Thymus (tissue), 11 donors: ENCODE data around the gene ETV1. TPM values are rescaled to one million over a fixed set of nuclear protein-coding genes. Genes with fewer than 3 reads are reported as not detected.

Source experiments
- DNase-seq, 9 donors: peaks; one replicate each; pipeline ENCODE4 v3.0.0-alpha.2; 2013; ENCODE audit warnings: low spot score in 9 of 9, low read depth in 6 of 9, missing footprints in 1 of 9
- H3K27ac ChIP-seq, 2 donors: one replicate each; pipeline ENCODE4 v1.5.1; 2013; ENCODE audit warnings: control low read depth in 1 of 2, low read depth in 1 of 2, low read length in 1 of 2, mild to moderate bottlenecking in 1 of 2, moderate library complexity in 1 of 2
- H3K27me3 ChIP-seq, 2 donors: one replicate each; pipeline ENCODE4 v1.5.1; 2013; ENCODE audit warnings: low read length in 1 of 2; ENCODE audit not compliant: control insufficient read depth in 2 of 2, insufficient read depth in 1 of 2
- H3K36me3 ChIP-seq, 2 donors: one replicate each; pipeline ENCODE4 v1.5.1; 2013; ENCODE audit warnings: low read length in 1 of 2, mild to moderate bottlenecking in 1 of 2, moderate library complexity in 1 of 2; ENCODE audit not compliant: control insufficient read depth in 2 of 2, insufficient read depth in 2 of 2
- H3K4me1 ChIP-seq, 2 donors: one replicate each; pipeline ENCODE4 v1.5.1; 2013; ENCODE audit warnings: low read length in 2 of 2; ENCODE audit not compliant: control insufficient read depth in 2 of 2, insufficient read depth in 2 of 2
- H3K4me3 ChIP-seq, 2 donors: one replicate each; pipeline ENCODE4 v1.5.1; 2013; ENCODE audit warnings: low read length in 2 of 2, control low read depth in 1 of 2, mild to moderate bottlenecking in 1 of 2
- H3K9me3 ChIP-seq, 2 donors: one replicate each; pipeline ENCODE4 v1.5.1; 2013; ENCODE audit warnings: low read length in 1 of 2, mild to moderate bottlenecking in 1 of 2; ENCODE audit not compliant: control insufficient read depth in 2 of 2, insufficient read depth in 1 of 2
- WGBS: extraction: QIAGEN DNeasy Blood & Tissue Kit; methylation state at CpG from one replicate; pipeline ENCODE4 v1.1.7; 2013; 5-methylcytosine and 5-hydroxymethylcytosine counted together
- polyA plus RNA-seq: library from polyadenylated mRNA; stranded (reverse); fragments of 200-250 nt; gene quantifications from one replicate; pipeline ENCODE4 v1.2.3, GENCODE V29; 2013
- total RNA-seq: library from RNA; stranded (reverse); fragments of 120-200 nt; gene quantifications from one replicate; pipeline ENCODE4 v1.2.4, GENCODE V29; 2013
- donor health status: healthy.

The ETV1 gene
- total and polyA plus RNA-seq, 2 donors, result 3.5 to 12.5 TPM

DNA sequence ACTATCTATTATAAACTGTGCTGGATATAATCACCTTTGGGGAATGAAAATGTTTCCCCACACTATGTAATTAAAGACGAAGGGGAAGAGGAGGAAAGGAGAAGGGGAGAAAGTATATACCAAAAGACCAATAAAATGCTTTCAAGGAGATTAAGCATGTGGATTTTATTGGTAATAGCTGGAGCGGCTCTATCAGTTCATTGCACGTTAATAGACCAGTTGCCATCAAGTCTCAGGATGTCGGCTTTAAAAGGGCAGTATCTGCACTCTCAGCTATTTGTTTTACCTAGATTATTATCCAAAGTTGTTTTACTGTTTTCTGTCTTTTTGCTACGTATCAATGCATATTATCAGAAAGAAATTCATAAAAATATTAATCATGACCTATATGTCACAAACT, 9.0 kb downstream of the ETV1 start:
- H3K9me3 ChIP-seq, result no peaks in the 10 kb centered on the region
- 93% methylated on average over 5 of the region's 5 CpGs for WGBS
- no peaks in the 10 kb centered on the region for H3K4me1 ChIP-seq
- no peak overlapping the region for H3K4me3 ChIP-seq
- H3K27me3 ChIP-seq, result no peaks in the 10 kb centered on the region
- H3K27ac ChIP-seq, result peak overlapping the region in 1 of 2 donors; percentile 32
- DNase-seq, result no peak
- H3K36me3 ChIP-seq, result no peaks in the 10 kb centered on the region

DNA sequence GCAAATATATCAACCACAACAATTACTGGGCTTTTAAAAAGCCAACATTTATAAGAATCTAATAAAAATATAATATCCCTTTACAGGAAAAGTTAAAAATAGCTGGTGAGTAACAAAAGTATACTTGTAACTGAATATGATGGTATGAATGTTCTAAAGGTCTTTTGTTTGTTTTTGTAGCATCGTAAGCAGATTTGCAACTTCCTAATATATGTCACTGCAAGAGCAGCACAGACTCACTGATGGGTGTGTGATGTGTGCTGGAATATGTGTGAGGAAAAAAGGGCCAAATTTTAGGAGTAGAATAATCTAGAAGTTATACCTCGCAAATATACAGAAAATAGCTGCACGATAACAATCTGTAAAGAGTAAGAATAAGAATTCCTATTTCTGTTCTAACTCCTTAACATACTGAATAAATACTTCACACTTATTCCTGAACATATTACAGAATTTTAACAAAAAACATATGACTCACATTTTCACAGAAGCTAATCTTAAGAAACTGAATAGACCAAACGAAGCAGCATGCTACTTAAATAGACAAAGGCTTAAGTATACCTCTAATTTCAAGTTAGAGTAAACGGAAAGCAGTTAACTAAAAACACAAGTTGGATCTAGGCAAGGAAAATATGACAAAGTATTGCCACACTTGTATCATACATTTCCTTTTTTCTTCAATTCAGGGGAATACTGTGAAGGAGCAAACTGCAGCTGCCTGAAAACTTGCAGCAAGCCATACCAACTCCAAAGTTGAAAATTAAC, 9.6 kb downstream of the ETV1 start:
- H3K9me3 ChIP-seq, result no peaks in the 10 kb centered on the region
- H3K4me3 ChIP-seq, result no peak overlapping the region
- H3K27ac ChIP-seq, result peak overlapping the region in 1 of 2 donors; percentile 32
- no peaks in the 10 kb centered on the region for H3K4me1 ChIP-seq
- no peaks in the 10 kb centered on the region for H3K36me3 ChIP-seq
- no peak for DNase-seq
- H3K27me3 ChIP-seq, result no peaks in the 10 kb centered on the region
- whole genome bisulfite sequencing, result 90% methylated on average over 5 of the region's 5 CpGs

DNA sequence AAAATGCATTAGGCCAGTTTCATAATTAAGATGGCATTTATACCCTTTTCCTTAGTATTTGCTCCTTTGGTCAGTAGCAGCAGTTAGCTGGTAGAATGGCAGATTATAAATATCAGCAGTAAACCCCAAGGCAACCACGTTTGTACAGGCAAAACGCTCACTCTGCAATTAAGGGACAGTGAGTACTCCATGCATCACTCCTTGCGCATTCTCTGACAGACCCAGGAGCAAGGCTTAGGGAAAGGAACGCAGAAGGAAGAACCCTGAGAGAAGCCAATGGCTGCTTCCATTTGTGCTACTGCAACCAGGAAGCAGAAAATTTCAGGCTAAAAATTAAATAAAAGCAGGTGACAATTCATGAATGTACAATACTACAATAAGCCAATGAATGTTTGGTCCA, 12.9 kb downstream of the ETV1 start:
- Histone ChIP-seq H3K36me3 (no peaks in the 10 kb centered on the region), H3K4me3 (no peak overlapping the region), H3K27me3 (no peaks in the 10 kb centered on the region), H3K27ac (no peak overlapping the region), H3K4me1 (no peaks in the 10 kb centered on the region), H3K9me3 (no peaks in the 10 kb centered on the region)
- DNase-seq, result no peak
- 87% methylated on average over 4 of the region's 4 CpGs for WGBS

DNA sequence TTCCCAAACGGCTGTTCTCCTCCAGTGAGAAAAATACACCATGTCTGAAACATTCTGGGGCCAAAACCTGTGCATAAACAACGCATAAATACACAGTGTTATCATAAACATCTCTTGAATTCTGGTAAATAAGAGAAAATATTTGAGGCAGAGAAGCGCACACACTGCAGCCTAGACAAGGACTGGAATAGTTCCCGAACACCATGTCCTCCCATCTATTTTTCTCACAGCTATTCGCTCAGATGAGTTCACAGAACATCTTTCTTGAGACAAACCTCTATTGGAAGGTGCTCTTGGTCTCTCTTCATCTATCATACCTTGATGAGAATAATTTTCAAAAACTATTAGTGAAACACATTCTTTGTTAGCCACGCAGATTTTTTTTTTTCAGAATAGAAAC, 24.4 kb downstream of the ETV1 start:
- 80% methylated on average over 6 of the region's 6 CpGs for WGBS

DNA sequence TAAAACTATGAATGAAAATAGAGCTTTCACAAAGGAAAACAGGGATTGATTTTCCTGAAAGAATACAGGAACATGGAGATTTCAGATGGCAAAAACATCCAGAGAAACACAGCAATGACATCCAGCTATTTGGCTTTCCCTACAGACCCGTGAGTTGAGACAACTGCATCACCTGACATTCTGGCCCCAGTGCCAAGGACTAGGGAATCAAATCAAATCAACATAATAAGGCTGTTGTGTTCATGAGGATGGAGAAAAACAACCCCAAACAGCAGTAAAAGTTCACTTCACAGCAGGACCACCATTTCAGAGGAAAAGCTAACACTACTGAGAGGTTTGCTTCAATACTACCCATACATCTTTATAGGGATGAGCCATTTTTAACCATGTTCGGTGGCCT, 25.5 kb downstream of the ETV1 start:
- H3K27me3 ChIP-seq, result no peaks in the 10 kb centered on the region
- no peaks in the 10 kb centered on the region for H3K4me1 ChIP-seq
- no peak for DNase-seq
- WGBS, result 90% methylated on average over 2 of the region's 2 CpGs
- no peak overlapping the region for H3K4me3 ChIP-seq
- no peaks in the 10 kb centered on the region for H3K9me3 ChIP-seq
- H3K36me3 ChIP-seq, result no peaks in the 10 kb centered on the region
- no peak overlapping the region for H3K27ac ChIP-seq

More for the DNA sequence above, 24.4 kb downstream of the ETV1 start:
- Histone ChIP-seq H3K36me3 (no peaks in the 10 kb centered on the region), H3K4me1 (no peaks in the 10 kb centered on the region), H3K27me3 (no peaks in the 10 kb centered on the region), H3K27ac (no peak overlapping the region), H3K9me3 (no peaks in the 10 kb centered on the region), H3K4me3 (no peak overlapping the region)
- DNase-seq, result no peak

DNA sequence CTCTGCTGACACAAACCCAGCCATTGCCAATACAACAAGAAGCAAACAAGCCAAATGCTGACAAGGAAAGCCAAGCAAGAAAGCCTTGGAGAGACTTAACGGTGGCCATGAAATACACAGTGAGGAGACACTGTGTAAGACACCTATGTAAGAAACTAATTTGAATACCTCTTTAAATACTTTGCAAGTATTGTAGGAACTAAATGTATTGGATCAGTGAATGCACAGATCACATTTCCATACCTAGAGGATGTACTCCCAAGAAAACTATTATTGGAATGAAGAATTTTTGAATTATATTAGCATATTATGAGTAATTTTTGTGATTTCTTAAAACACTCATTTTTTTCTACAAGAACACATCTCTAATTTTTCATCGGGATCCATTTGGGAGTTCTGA, 34.0 kb downstream of the ETV1 start:
- WGBS, result 95% methylated on average over 2 of the region's 2 CpGs
- Histone ChIP-seq H3K4me3 (no peak overlapping the region), H3K4me1 (no peaks in the 10 kb centered on the region), H3K27me3 (no peaks in the 10 kb centered on the region), H3K27ac (no peak overlapping the region), H3K9me3 (no peaks in the 10 kb centered on the region), H3K36me3 (no peaks in the 10 kb centered on the region)
- no peak for DNase-seq

DNA sequence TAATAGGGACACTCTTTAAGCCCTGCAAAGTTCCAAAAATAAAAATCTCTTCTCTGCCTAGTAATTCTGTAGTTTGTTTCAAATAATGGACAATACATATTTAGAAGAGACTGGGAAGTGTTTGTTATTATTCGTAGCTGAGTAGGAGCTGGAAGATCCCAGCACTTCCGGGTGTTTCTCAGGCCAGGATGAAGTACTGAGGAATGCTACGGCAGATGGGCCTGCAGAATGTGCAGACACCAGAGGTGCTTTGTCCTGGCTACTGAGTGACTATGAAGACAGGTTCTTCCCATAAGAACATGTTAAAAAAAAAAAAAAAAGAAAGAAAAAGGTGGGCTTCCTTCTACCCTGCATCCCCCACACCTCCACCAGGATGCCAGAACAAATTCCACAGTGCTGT, 36.1 kb downstream of the ETV1 start:
- Histone ChIP-seq H3K4me3 (no peak overlapping the region), H3K4me1 (no peaks in the 10 kb centered on the region), H3K9me3 (no peaks in the 10 kb centered on the region), H3K27me3 (no peaks in the 10 kb centered on the region), H3K27ac (no peak overlapping the region), H3K36me3 (no peaks in the 10 kb centered on the region)
- 95% methylated on average over 3 of the region's 3 CpGs for WGBS
- no peak for DNase-seq

DNA sequence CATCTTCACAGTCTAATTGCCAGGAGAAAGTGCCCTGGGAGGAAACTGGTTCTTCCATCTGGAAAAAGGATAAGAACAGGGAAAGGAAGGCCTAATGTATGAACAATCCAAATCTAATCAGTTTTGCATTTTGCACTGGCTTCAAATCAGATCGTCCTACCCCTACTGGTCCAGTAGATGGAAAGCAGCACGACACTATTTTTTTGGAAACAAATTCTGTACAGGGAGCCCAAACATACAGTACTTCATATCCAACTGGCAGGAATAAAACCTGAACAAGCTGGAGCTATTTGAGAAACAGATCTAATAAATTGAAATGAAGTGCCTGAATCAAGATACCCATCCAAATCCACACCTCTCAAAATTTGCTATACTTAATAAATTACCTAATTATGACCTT, 36.5 kb downstream of the ETV1 start:
- no peaks in the 10 kb centered on the region for H3K27me3 ChIP-seq
- no peaks in the 10 kb centered on the region for H3K4me1 ChIP-seq
- H3K4me3 ChIP-seq, result no peak overlapping the region
- no peaks in the 10 kb centered on the region for H3K36me3 ChIP-seq
- 91% methylated on average over 2 of the region's 2 CpGs for WGBS
- no peak for DNase-seq
- no peak overlapping the region for H3K27ac ChIP-seq
- no peaks in the 10 kb centered on the region for H3K9me3 ChIP-seq

DNA sequence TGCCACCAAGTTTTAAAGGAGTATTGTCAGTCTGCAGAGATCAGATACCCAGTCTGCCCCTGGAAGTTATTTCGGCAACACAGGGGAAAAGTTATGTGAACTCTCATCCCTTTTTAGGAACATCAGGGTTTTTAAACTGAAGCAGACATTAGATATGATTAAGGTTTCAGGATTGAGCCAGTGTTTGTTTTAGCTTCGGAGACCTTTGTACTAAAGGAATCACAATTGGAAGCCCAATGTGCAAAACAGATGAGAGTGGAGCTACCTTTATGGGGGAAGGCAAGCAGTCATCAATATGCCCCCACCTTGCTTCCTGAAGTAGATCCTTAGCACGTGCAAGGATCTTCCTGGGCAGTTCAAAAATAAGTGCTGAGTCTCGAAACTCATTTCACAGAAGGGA, 39.5 kb downstream of the ETV1 start:
- DNase-seq, result no peak
- H3K4me3 ChIP-seq, result no peak overlapping the region
- WGBS, result 91% methylated on average over 4 of the region's 4 CpGs
- no peaks in the 10 kb centered on the region for H3K4me1 ChIP-seq
- H3K36me3 ChIP-seq, result no peaks in the 10 kb centered on the region
- H3K9me3 ChIP-seq, result no peaks in the 10 kb centered on the region
- no peaks in the 10 kb centered on the region for H3K27me3 ChIP-seq
- no peak overlapping the region for H3K27ac ChIP-seq
